IMR-90 (cell line): ENCODE results near the gene CEP83. TPM values are rescaled to one million over a fixed set of nuclear protein-coding genes. Genes with fewer than 3 reads are reported as not detected.

Source experiments
- ATAC-seq: fragments of 200-7000 bp; cut with Tn5 transposase; 2 replicates; pipeline ENCODE4 v1.9.1; 2020; ENCODE audit warnings: low read depth, mild to moderate bottlenecking, moderate library complexity
- BruUV-seq: library from RNA; stranded (reverse); fragments of 400-500 nt; replicated peaks from 2 replicates; lab custom pipeline; 2021; lab: Mats Ljungman, UMichigan
- CTCF ChIA-PET: fragments of 300-600 bp; formaldehyde crosslinking; extraction: SDS; loops from one replicate; lab custom pipeline; 2021; ENCODE audit warnings: antibody characterized with exemption; lab: Yijun Ruan, JAX
- POLR2A ChIA-PET: fragments of 300-600 bp; sonication (Branson Sonifier 250); formaldehyde crosslinking; loops from one replicate; lab custom pipeline; 2022; ENCODE audit warnings: antibody characterized with exemption; ENCODE audit not compliant: unreplicated experiment; lab: Charles Lee
- DNase-seq: peaks from one replicate; pipeline ENCODE4 v3.0.0; 2013
- H2AFZ ChIP-seq: replicated peaks from 2 replicates; pipeline ENCODE3; 2013; ENCODE audit warnings: low read length, mild to moderate bottlenecking; ENCODE audit not compliant: poor library complexity
- H2AK5ac ChIP-seq: 2 replicates; pipeline ENCODE4 v1.6.1; 2013; ENCODE audit warnings: low read depth, low read length, inconsistent platforms
- H2AK9ac ChIP-seq: replicated peaks from 2 replicates; pipeline ENCODE3; 2013; ENCODE audit warnings: mild to moderate bottlenecking, low read depth, low read length, moderate library complexity; ENCODE audit not compliant: poor library complexity
- H2BK120ac ChIP-seq: 2 replicates; pipeline ENCODE4 v1.6.1; 2013; ENCODE audit warnings: low read depth, low read length, inconsistent platforms
- H2BK15ac ChIP-seq: 3 replicates; pipeline ENCODE4 v1.6.1; 2013; ENCODE audit warnings: low read depth, low read length, inconsistent platforms
- H2BK20ac ChIP-seq: 2 replicates; pipeline ENCODE4 v1.6.1; 2013; ENCODE audit warnings: low read depth, mild to moderate bottlenecking, inconsistent platforms, low read length, moderate library complexity
- H2BK5ac ChIP-seq: 2 replicates; pipeline ENCODE4 v1.6.1; 2013; ENCODE audit warnings: mild to moderate bottlenecking, low read depth, low read length, inconsistent platforms; ENCODE audit not compliant: poor library complexity, severe bottlenecking
- H3K14ac ChIP-seq: replicated peaks from 2 replicates; pipeline ENCODE4 v1.6.1; 2013; ENCODE audit warnings: low read depth, low read length, inconsistent platforms
- H3K18ac ChIP-seq: 2 replicates; pipeline ENCODE4 v1.6.1; 2013; ENCODE audit warnings: low read depth, low read length, control low read depth
- H3K23ac ChIP-seq: 2 replicates; pipeline ENCODE4 v1.6.1; 2013; ENCODE audit warnings: low read depth, low read length, inconsistent platforms
- H3K27ac ChIP-seq: 2 replicates; pipeline ENCODE4 v1.5.1; 2013; ENCODE audit warnings: mild to moderate bottlenecking, control low read depth, low read length; ENCODE audit not compliant: insufficient read depth
- H3K27me3 ChIP-seq: 2 replicates; pipeline ENCODE4 v1.6.1; 2013; ENCODE audit warnings: low read length; ENCODE audit not compliant: control insufficient read depth, insufficient read depth
- H3K36me3 ChIP-seq: 2 replicates; pipeline ENCODE4 v1.6.1; 2013; ENCODE audit warnings: low read length, mixed read lengths; ENCODE audit not compliant: control insufficient read depth, insufficient read depth
- H3K4ac ChIP-seq: 2 replicates; pipeline ENCODE4 v1.6.1; 2013; ENCODE audit warnings: low read depth, low read length, inconsistent platforms
- H3K4me1 ChIP-seq: 2 replicates; pipeline ENCODE4 v1.6.1; 2013; ENCODE audit warnings: low read length, mixed read lengths; ENCODE audit not compliant: control insufficient read depth, insufficient read depth
- H3K4me2 ChIP-seq: 2 replicates; pipeline ENCODE4 v1.6.1; 2013; ENCODE audit warnings: low read depth, mild to moderate bottlenecking, control low read depth, low read length, moderate library complexity
- H3K4me3 ChIP-seq: 2 replicates; pipeline ENCODE4 v1.5.1; 2013; ENCODE audit warnings: low read depth, mild to moderate bottlenecking, control low read depth, low read length, moderate library complexity; ENCODE audit not compliant: insufficient read depth
- H3K56ac ChIP-seq: 2 replicates; pipeline ENCODE4 v1.6.1; 2013; ENCODE audit warnings: low read length, inconsistent platforms; ENCODE audit not compliant: insufficient read depth; ENCODE audit errors: extremely low read depth
- H3K79me1 ChIP-seq, 2 experiments: 2 replicates each; pipeline ENCODE4 v1.6.1; 2013; ENCODE audit warnings: low read length in 2 of 2, inconsistent platforms in 1 of 2, low read depth in 1 of 2
- H3K9ac ChIP-seq: 2 replicates; pipeline ENCODE4 v1.6.1; 2013; ENCODE audit warnings: low read depth, low read length, control low read depth
- H3K9me1 ChIP-seq: 2 replicates; pipeline ENCODE4 v1.6.1; 2013; ENCODE audit warnings: low read length, inconsistent platforms; ENCODE audit not compliant: insufficient read depth
- H3K9me3 ChIP-seq: 2 replicates; pipeline ENCODE4 v1.6.1; 2013; ENCODE audit warnings: low read length; ENCODE audit not compliant: control insufficient read depth, insufficient read depth
- H4K20me1 ChIP-seq: 2 replicates; pipeline ENCODE4 v1.6.1; 2013; ENCODE audit warnings: low read length, inconsistent platforms; ENCODE audit not compliant: insufficient read depth
- H4K5ac ChIP-seq: 2 replicates; pipeline ENCODE4 v1.6.1; 2013; ENCODE audit warnings: mild to moderate bottlenecking, low read depth, low read length, control low read depth
- H4K8ac ChIP-seq, 2 experiments: 2 replicates each; pipeline ENCODE4 v1.6.1; 2013; ENCODE audit warnings: low read depth in 2 of 2, low read length in 2 of 2, control low read depth in 1 of 2, inconsistent platforms in 1 of 2
- H4K91ac ChIP-seq: 2 replicates; pipeline ENCODE4 v1.6.1; 2013; ENCODE audit warnings: low read depth, low read length, inconsistent platforms; ENCODE audit not compliant: insufficient read depth
- BHLHE40 ChIP-seq: fragments of 150-350 bp; IDR thresholded peaks from 2 replicates; pipeline ENCODE4 v1.6.1; 2016; ENCODE audit warnings: mild to moderate bottlenecking, low read depth, low read length
- CEBPB ChIP-seq: IDR thresholded peaks from 2 replicates; pipeline ENCODE4 v1.6.1; 2012; ENCODE audit warnings: low read depth, low read length, improper control_type of control experiment
- CHD1 ChIP-seq: IDR thresholded peaks from 2 replicates; pipeline ENCODE4 v1.6.1; 2012; ENCODE audit warnings: low read depth, low read length, improper control_type of control experiment
- CTCF ChIP-seq: conservative IDR thresholded peaks from 2 replicates; pipeline ENCODE4 v1.5.1; 2012; ENCODE audit warnings: mild to moderate bottlenecking, low read depth, low read length, improper control_type of control experiment
- FOS ChIP-seq: fragments of 150-350 bp; IDR thresholded peaks from 2 replicates; pipeline ENCODE4 v1.6.1; 2016; ENCODE audit warnings: low read depth, low read length
- MAFK ChIP-seq: IDR thresholded peaks from 2 replicates; pipeline ENCODE4 v1.6.1; 2012; ENCODE audit warnings: low read depth, low read length, improper control_type of control experiment
- MAZ ChIP-seq: IDR thresholded peaks from 2 replicates; pipeline ENCODE4 v1.6.1; 2012; ENCODE audit warnings: low read depth, mild to moderate bottlenecking, low read length, improper control_type of control experiment, moderate library complexity, borderline replicate concordance
- MXI1 ChIP-seq: IDR thresholded peaks from 2 replicates; pipeline ENCODE4 v1.6.1; 2012; ENCODE audit warnings: low read depth, mild to moderate bottlenecking, low read length, moderate library complexity, borderline replicate concordance
- NFE2L2 ChIP-seq: fragments of 150-350 bp; IDR thresholded peaks from 2 replicates; pipeline ENCODE4 v1.6.1; 2016; ENCODE audit warnings: low read depth, mild to moderate bottlenecking, low read length
- POLR2A ChIP-seq: IDR thresholded peaks from 2 replicates; pipeline ENCODE4 v1.6.1; 2012; ENCODE audit warnings: mild to moderate bottlenecking, low read depth, low read length
- RAD21 ChIP-seq: IDR thresholded peaks from 2 replicates; pipeline ENCODE4 v1.6.1; 2012; ENCODE audit warnings: low read length, improper control_type of control experiment
- RCOR1 ChIP-seq: IDR thresholded peaks from 2 replicates; pipeline ENCODE4 v1.6.1; 2012; ENCODE audit warnings: mild to moderate bottlenecking, low read length, improper control_type of control experiment; ENCODE audit not compliant: insufficient replicate concordance
- RFX5 ChIP-seq: IDR thresholded peaks from 2 replicates; pipeline ENCODE4 v1.8.0; 2012; ENCODE audit warnings: low read depth, mild to moderate bottlenecking, low read length, moderate library complexity
- SMC3 ChIP-seq: fragments of 150-350 bp; IDR thresholded peaks from 2 replicates; pipeline ENCODE4 v1.6.1; 2016; ENCODE audit warnings: low read depth, mild to moderate bottlenecking, antibody characterized with exemption, low read length, moderate library complexity
- dilution Hi-C: fragments of 300-500 bp; cut with HindIII; formaldehyde crosslinking; loops from one replicate; pipeline ENCODE4 v1.14.3; 2018; ENCODE audit warnings: low sequenced_read_pairs; ENCODE audit not compliant: unreplicated experiment
- in situ Hi-C: fragments of 300-500 bp; cut with MboI; formaldehyde crosslinking; loops from 3 replicates; pipeline ENCODE4 v1.14.3; 2019; ENCODE audit warnings: low sequenced_read_pairs, inconsistent platforms, mixed read lengths
- intact Hi-C: fragments of 100-400 bp; cut with micrococcal nuclease; formaldehyde crosslinking; loops from 2 replicates; pipeline ENCODE4 v1.10.0; 2022
- polyA plus RNA-seq, 3 experiments: library from polyadenylated mRNA; depleted of rRNA; stranded (reverse); fragments of >200 nt; gene quantifications; 2 replicates each; pipeline ENCODE4 v1.2.3, GENCODE V29; 2012; ENCODE audit warnings: low replicate concordance in 1 of 3
- total RNA-seq: library from RNA; depleted of rRNA; stranded (reverse); fragments of >200 nt; gene quantifications from 2 replicates; pipeline ENCODE4 v1.2.3, GENCODE V29; 2012
- TF ChIP-seq, protein P1 (sequence below): fragments of 150-350 bp; IDR thresholded peaks from 2 replicates; pipeline ENCODE4 v1.6.1; 2016; ENCODE audit warnings: low read depth, mild to moderate bottlenecking, low read length, moderate library complexity, borderline replicate concordance
- TF ChIP-seq, protein P2 (sequence below): fragments of 150-350 bp; IDR thresholded peaks from 2 replicates; pipeline ENCODE4 v1.6.1; 2017; ENCODE audit warnings: mild to moderate bottlenecking, antibody characterized with exemption, low read length, low read depth

Gene CEP83
- total and polyA plus RNA-seq, 2 of the 4 experiments (the other 2 are of a cell fraction): 3.9 to 8.9 TPM

DNA sequence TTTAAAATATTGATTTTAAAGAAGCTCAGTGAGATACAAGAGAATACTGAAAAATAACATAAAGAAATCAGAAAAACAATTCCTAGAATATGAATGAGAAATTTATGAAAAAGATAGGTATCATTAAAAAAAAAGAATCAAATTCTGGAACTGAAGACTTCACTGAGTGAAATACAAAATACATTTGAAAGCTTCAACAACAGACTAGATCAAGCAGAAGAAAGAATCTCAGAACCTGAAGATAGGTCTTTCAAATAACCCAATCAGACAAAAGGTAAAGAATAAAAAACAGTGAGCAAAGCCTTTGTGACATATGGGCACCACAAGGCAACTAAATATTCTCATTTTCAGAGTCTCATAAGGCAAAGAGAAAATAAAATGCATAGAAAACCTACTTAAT is 29.4 kb downstream of the CEP83 start:
- CTCF ChIA-PET: interaction anchor here (0.5 to 0.8 kb wide), 2 partner anchors 94 to 283 kb away, joined by 4 read pairs; no protein-coding TSS in a partner anchor

More for the DNA sequence above, 29.4 kb downstream of the CEP83 start:
- no peak overlapping the region for H3K4me2 ChIP-seq
- no peak overlapping the region for H4K8ac ChIP-seq
- no peak overlapping the region for H2AK5ac ChIP-seq
- H2BK5ac ChIP-seq: no peak overlapping the region
- no peak overlapping the region for H3K18ac ChIP-seq
- no peaks in the 10 kb centered on the region for H3K36me3 ChIP-seq
- TF ChIP-seq FOS (no peak), BHLHE40 (no peak), RAD21 (no peak), CEBPB (no peak), SMC3 (no peak), MAFK (no peak), MAZ (no peak), RFX5 (no peak), RCOR1 (no peak), POLR2A (no peak), NFE2L2 (no peak), CTCF (no peak), MXI1 (no peak), CHD1 (no peak)
- TF ChIP-seq, protein P1, sequence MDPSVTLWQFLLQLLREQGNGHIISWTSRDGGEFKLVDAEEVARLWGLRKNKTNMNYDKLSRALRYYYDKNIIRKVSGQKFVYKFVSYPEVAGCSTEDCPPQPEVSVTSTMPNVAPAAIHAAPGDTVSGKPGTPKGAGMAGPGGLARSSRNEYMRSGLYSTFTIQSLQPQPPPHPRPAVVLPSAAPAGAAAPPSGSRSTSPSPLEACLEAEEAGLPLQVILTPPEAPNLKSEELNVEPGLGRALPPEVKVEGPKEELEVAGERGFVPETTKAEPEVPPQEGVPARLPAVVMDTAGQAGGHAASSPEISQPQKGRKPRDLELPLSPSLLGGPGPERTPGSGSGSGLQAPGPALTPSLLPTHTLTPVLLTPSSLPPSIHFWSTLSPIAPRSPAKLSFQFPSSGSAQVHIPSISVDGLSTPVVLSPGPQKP: no peak
- TF ChIP-seq, protein P2, sequence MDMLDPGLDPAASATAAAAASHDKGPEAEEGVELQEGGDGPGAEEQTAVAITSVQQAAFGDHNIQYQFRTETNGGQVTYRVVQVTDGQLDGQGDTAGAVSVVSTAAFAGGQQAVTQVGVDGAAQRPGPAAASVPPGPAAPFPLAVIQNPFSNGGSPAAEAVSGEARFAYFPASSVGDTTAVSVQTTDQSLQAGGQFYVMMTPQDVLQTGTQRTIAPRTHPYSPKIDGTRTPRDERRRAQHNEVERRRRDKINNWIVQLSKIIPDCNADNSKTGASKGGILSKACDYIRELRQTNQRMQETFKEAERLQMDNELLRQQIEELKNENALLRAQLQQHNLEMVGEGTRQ: no peak
- POLR2A ChIA-PET: interaction anchor here (0.7 kb wide), 1 partner anchor 49 kb away, joined by 4 read pairs; no protein-coding TSS in a partner anchor
- peaks cover 2% of the 10 kb centered on the region; the same call in 1 of the 2 replicates for H3K4me1 ChIP-seq
- no peak overlapping the region for H3K14ac ChIP-seq
- no peak overlapping the region for H3K27ac ChIP-seq
- H2BK20ac ChIP-seq: no peak overlapping the region
- H3K79me1 ChIP-seq: peaks cover 12% of the 10 kb centered on the region in 2 experiments; a peak in 3 of 4 replicates
- H2AFZ ChIP-seq: no peak overlapping the region
- no peak overlapping the region for H2BK120ac ChIP-seq
- peaks cover 3% of the 10 kb centered on the region; the same call in 1 of the 2 replicates for H4K20me1 ChIP-seq
- ATAC-seq (no peak), DNase-seq (no peak)
- H3K9me3 ChIP-seq: peaks cover 3% of the 10 kb centered on the region
- in situ Hi-C loops: loop anchor here (5.0 kb wide), 1 partner anchor 293 kb away; no protein-coding TSS in a partner anchor
- BruUV-seq: no TSS peak
- H2BK15ac ChIP-seq: no peak overlapping the region
- H3K4ac ChIP-seq: no peak overlapping the region
- no peak overlapping the region for H4K5ac ChIP-seq
- H2AK9ac ChIP-seq: no peak overlapping the region
- 0 out of 2 replicates have a peak, but pooled peaks cover 6% of the 10 kb centered on the region for H3K9me1 ChIP-seq
- intact Hi-C loops: loop anchor here (5.0 kb wide), 1 partner anchor 102 kb away; no protein-coding TSS in a partner anchor
- no peak overlapping the region for H4K91ac ChIP-seq
- no peak overlapping the region for H3K23ac ChIP-seq
- H3K56ac ChIP-seq: no peak overlapping the region
- no peak overlapping the region for H3K9ac ChIP-seq
- dilution Hi-C loops: no loop called here
- no peak overlapping the region for H3K4me3 ChIP-seq
- H3K27me3 ChIP-seq: no peaks in the 10 kb centered on the region
